AG10803 (cell line): ENCODE data around the gene PER1.

Experiments used
- DNase-seq: peaks from one replicate; pipeline ENCODE4 v3.0.0; 2010; ENCODE audit warnings: low read depth
- H3K4me3 ChIP-seq: 2 replicates; pipeline ENCODE4 v1.5.1; 2011; ENCODE audit warnings: mild to moderate bottlenecking, low read length, control low read depth
- TF ChIP-seq, protein P1 (sequence below): conservative IDR thresholded peaks from 2 replicates; pipeline ENCODE4 v1.5.1; 2011; ENCODE audit warnings: mild to moderate bottlenecking, low read length, control low read depth, inconsistent platforms

The PER1 gene

DNA sequence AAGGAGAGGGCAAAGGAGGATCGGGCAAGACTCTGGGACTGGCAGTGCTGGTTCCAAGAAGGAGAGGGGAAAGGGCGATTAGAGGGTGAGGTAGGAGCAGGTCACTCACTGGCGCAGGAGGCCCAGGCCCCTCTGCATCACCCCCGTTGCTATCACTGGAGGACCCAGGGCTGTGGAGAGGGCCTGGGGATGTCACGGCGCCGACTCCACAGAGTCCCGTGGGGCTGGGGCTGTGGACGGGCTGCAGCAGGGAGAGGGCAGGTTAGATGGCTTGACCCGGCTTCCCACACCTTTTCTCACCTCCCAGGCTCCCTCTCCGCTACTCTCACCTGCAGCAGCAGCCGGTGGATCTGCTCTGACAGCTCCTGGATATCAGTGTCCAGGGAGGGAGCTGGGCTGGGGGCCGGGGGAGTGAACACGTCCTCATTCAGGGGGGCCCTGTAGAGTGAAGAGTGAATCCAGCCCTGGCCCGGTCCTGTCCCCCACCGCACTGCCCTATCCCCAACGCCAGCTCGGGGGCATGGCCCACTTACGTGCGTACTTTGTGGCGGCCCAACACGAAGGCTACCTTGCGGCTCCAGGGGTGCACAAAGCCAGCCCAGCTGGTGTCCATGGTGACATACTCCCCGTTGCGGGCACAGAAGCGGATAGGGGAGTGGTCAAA, 4.9 kb downstream of the PER1 start:
- H3K4me3 ChIP-seq: no peak overlapping the region
- no peak for DNase-seq
- TF ChIP-seq, protein P1, sequence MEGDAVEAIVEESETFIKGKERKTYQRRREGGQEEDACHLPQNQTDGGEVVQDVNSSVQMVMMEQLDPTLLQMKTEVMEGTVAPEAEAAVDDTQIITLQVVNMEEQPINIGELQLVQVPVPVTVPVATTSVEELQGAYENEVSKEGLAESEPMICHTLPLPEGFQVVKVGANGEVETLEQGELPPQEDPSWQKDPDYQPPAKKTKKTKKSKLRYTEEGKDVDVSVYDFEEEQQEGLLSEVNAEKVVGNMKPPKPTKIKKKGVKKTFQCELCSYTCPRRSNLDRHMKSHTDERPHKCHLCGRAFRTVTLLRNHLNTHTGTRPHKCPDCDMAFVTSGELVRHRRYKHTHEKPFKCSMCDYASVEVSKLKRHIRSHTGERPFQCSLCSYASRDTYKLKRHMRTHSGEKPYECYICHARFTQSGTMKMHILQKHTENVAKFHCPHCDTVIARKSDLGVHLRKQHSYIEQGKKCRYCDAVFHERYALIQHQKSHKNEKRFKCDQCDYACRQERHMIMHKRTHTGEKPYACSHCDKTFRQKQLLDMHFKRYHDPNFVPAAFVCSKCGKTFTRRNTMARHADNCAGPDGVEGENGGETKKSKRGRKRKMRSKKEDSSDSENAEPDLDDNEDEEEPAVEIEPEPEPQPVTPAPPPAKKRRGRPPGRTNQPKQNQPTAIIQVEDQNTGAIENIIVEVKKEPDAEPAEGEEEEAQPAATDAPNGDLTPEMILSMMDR: no peak

DNA sequence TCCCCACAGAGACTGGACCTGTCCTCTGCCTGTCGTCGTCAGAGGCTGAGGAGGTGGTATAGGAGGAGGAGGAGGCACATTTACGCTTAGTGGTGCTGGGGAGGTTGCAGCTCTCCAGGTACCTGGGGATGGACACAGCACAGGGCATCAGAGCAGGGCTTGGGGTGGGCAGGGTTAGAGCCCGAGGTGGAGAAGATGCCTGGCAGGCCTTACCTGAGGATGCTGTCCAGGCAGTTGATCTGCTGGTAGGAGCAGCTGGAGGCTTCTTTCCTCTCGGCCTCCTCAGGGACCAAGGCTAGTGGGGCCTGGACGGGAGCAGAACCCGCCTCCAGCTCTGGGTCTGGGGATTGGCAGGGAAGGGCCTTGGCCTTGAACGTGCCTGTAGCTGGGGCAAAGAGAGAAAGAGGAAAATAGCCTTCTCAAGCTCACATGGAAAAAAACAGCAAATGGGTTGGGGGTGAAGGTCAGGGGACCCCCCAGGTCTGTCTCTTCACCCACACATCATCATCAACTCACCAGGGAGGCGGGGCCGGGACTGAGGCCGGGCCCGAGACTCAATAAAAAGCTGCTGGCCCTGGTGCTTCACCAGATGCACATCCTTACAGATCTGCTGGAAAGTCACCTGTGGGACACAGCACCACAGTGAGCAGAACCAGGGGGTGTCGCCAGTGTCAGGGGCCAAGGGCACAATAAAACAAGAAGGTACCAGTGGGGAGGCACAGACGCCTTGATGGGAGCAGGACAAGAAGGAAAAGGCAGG, 5.6 kb downstream of the PER1 start:
- no peak for DNase-seq
- H3K4me3 ChIP-seq: no peak overlapping the region
- TF ChIP-seq, protein P1: no peak

DNA sequence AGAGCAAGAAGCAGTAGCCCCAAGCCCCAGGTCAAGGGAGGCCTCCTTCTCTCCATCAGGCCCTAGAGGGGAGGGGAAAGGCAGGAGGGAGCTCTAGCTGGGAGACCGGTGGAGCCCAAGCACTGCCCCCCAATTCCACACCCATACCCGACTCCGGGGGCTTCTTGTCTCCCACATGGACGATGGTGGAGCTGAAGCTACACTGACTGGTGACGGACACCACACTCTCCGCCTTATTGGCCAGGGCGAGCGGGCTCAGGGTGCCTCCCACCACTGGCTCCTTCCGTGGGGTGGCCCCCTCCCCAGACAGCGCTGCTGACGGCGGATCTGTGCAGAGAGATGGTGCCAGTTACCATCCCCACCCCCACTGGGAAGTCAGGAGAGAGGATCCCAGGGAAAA, 6.4 kb downstream of the PER1 start:
- no peak for DNase-seq

DNA sequence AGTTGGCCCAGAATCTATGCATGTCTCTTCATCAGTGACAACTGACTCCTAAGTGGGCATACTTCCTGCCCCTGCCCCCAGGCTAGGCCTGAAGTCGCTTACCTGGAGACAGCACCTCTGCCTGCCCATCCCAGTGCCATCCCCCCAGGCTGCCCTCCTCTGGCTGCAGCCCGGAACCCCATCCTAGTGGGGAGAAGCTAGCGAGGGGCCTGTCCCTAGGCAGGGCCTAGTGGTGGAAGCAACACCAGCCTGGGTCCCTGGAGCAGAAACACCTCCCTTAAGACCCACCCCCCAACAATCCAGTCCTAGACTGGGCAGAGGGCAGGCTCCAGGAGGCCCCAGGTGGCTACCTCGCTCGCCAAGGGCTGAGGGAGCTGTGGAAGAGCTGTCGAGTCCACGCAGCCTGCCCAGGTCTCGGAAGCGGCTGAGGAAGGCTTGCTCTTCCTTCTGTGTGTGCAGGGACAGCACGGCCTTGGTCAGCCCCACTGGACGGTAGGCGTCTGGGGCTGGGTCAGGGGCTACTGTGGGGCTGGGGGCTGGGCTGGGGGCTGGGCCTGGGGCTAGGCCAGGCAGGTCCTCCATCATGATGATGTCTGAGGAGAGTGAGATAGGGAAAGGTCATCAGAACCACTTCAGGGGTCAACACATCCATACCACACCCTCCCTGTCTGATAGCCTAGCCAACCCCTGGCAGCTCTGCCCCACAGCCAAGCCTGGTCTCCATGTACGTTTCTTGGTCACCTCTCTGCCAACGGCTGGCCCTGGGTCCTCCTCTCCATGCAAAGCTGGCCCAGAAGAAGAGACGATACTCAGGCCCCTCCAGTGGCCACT, 7.6 kb downstream of the PER1 start:
- no peak for DNase-seq
- TF ChIP-seq, protein P1: no peak

More for the DNA sequence above, 6.4 kb downstream of the PER1 start:
- TF ChIP-seq, protein P1: no peak
- H3K4me3 ChIP-seq: no peak overlapping the region

DNA sequence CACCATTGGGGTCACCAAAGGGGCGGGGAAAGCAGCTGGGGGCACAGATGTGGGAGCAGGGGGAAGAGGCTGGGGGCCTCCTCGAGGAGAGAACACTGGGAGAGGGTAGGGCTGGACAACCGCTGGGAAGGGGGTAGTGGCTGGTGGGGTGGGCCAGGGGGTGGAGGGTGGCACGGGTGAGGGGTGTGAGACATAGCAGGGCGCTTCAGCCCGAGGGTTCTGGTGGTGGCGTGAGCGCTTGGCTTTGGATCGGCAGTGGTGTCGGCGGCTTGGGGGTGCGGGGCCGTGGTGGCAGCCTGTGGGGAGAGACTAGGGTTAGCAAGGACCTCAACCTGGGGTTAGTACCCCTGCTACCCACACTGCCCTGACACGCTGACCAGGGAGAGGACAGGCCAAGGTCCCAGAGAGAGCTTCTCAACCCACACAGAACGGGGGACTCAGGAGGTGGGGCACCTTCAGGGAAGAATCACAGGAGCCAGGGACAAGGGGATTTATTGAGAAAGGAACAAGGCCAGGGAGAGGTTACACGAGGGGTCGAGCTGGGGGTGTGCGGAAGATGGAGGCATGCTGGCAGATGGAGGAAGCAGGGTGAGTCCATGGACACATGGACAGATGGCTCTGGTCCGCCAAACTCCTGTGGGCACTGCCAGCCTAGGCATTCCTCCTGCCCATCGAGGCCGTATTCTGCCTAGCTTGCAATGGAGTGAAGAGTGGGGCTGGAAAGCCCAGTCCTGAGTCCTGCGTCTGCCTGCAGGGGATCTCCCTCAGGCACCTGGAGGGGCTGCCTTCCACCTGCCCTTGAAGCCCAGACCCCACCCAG, 8.4 kb downstream of the PER1 start:
- TF ChIP-seq, protein P1: no peak
- no peak for DNase-seq

More for the DNA sequence above, 7.6 kb downstream of the PER1 start:
- H3K4me3 ChIP-seq: no peak overlapping the region

DNA sequence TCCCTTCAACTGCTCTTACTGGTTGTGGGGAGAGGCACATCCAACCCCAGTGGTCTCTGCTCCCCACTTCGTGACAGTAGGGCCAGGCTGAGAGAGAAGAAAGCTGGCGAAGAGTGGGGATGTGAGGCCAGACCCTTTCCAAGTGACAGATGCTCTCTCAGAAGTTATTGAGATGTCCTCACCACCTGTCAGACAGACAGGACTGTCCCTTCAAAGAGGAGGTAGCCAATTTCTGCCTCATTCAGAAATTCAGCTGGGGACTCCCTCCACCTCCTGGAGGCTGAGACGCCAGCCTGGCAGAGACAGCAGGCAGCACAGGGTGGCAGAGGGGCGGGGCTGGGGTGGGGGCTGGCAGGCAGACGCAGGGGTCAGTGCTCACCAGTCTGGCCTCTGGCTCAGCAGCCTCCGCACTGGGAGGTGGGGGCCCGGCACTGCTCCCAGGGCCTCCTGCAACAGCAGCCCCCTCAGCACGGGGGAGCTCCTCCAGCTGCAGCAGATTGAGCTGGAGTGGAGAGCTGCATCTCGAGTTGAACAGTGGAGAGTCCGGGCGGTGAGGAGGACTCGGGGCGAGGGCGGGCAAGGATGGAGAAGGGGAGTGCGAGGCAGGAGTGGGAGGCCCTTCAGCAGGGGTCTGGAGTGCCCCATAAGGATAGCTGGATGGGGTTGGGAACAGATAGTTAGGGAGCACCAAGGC, 9.2 kb downstream of the PER1 start:
- H3K4me3 ChIP-seq: no peak overlapping the region
- TF ChIP-seq, protein P1: no peak
- no peak for DNase-seq

More for the DNA sequence above, 8.4 kb downstream of the PER1 start:
- no peak overlapping the region for H3K4me3 ChIP-seq
